Astrocyte of the hippocampus (primary cell): ENCODE measurements around the gene OARD1.

ENCODE experiments used
- DNase-seq: peaks from one replicate; pipeline ENCODE4 v3.0.0; 2011; ENCODE audit warnings: low read depth, low spot score

Gene OARD1

DNA sequence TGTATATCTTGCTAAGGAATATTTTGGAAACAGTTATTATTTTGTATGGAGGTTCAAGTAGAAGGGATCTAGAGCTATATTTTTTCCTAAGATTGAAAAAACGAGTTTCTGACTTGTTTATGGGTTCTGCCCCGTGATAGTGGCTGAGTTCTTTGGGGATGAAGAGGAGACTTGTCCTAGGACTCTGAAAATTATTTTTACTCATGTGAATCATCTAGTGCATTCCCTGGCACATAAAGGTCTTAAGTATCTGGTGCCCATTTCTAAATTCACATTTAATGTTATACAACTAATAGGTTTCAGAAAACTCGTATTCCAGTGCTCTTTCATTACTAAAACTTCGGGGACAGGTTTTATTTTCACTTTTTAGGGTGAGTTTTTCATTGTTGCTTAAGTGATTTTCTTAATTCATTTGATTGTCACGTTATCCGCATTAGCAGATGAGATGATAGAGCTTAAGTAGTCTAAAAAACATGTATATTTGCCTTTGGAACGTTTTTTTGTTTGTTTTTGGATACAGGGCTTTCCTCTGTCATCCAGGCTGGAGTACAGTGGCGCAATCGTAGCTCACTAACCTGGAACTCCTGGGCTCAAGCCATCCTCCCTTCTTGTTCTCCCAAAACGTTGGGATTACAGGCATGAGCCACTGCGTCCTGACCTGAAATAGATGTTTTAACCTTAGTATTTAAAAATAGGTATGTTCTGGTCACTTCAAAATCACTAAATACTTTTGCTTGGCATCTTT lies 2.7 kb upstream of the OARD1 start:
- DNase-seq = no peak

GRCh38 chr6:41073968-41074691 lies 2.0 kb upstream of the OARD1 start:
- DNase-seq = peak; percentile 32

DNA sequence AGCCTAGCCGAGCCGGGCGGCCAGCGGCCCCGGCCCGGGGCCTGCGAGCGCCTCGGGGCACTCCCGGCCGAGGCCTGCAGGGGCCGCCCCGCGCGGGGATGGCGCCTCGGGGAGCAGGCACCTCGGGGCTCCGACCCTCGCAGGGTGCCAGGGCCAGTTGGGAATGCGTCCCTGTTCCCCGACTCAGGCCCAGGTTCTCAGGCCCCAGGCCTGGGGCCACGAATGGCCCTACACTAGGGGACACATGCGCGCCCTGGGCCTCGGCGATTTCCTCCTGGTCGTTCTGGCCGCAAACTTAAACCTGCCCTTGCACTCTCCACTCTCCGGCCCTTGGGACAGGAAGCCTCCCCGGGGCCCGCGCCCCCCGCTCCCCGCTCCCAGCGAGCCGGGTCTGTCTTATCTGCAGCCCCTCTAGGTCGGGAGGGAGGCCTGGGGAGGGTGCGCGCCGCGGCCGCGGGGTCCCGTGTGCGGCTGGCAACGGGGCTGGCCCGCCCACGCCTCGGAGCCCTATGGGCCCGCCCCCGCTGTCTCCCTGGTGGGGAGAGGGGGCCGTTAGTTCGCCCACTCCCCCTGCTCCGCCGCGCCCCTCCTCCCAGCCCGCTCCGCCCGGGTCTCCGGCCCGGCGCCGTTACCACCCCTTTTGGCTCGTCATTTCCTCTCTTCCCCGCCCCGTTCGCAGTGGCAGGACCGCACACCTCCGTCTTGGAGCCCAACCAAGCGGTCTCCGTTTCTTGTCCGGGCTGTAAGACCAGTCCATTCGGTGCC lies 1.2 kb upstream of the OARD1 start:
- peak; percentile 90 for DNase-seq

- no peak for DNase-seq
Observed at GRCh38 chr6:41072836-41073202, 663 bp upstream of the OARD1 start, which contains the start of gene NFYA. NFYA (plus strand) TSS chr6:41072974; CDS start chr6:41079090, 6,116 bp downstream.

DNA sequence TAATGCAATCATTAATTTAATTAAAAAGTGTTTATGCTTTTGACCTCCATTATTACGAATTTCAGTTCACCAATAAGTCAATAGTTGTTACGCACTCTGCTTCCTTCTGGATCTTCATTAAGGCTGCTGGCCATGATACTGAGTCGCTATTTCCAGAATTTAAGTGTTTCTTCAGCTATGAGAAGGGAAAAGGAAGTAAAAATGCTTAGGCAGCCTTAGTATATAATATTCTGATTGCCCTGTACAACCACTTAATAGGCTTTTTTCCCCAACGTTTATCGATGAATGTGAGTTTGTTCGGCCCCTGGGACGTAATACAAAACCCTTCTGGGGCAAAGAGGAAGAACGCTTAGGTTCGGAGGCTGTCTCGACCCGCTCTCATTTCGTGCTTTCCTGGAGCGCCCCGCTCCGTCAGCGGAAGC lies 644 bp downstream of the OARD1 start:
- no peak for DNase-seq

DNA sequence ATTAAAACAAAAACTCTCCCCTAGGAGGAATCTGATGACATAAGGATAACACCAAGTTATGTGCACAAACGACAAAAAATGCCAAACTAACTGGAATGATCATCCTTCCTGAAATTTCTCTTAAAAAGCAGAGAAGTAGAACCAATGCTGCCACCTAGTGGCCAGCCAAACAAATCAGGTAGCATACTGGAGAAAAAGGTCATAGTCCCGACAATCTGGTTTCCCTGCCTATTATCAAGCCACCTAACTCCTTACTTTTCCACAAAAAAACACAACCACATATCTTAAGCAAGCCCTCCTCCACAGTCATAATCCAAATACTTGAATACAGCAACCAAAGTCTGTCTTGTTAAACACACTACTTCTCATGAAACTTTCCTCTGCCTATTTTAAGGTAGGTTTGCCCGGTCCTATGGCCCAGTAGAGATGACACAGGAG lies 5.3 kb downstream of the OARD1 start:
- peak; percentile 88 for DNase-seq

DNA sequence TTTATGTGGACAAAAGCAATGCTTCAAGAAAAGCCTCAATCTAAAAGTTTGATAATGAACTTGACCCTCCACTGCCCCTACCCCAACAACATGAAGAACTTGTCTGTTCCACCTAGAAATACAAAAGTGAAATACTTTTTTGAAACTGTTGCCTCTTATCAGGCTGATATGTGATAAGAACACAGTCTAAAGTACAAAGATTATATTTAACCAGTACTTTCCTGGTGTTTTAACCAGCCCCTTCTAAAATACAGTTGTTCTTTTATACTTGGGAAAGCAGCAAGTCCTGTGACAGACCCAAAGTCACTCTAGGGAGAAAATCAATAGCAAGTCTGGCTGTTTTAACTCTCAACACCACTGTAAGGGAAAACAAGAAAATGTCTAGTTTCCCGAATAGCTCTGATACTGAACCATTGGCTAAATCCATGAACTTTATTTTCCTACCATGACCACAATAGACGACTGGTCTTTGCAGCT lies 6.6 kb downstream of the OARD1 start:
- no peak for DNase-seq

DNA sequence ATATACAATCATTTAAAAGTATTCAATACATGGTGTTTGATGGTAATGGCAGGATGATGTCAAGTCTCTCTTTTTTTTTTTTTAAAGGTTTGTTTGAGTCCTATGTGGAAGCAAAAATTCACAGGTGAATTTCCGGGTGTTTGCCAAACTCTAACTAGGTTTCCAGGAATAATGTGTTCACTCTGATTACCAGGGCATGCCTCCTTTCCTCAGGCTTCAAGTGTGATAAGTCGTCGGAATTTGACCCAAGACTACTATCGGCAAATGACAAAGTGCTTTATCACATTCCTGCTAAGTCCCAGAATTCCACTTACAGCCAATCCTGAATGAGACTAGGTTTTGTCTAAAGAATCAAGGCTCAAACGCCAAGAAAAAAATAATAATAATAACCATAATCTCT lies 7.3 kb downstream of the OARD1 start:
- DNase-seq = no peak

GRCh38 chr6:41063884-41064285 lies 8.3 kb downstream of the OARD1 start:
- no peak for DNase-seq

- DNase-seq = no peak
Observed at GRCh38 chr6:41062056-41062455, 10.1 kb downstream of the OARD1 start.

DNA sequence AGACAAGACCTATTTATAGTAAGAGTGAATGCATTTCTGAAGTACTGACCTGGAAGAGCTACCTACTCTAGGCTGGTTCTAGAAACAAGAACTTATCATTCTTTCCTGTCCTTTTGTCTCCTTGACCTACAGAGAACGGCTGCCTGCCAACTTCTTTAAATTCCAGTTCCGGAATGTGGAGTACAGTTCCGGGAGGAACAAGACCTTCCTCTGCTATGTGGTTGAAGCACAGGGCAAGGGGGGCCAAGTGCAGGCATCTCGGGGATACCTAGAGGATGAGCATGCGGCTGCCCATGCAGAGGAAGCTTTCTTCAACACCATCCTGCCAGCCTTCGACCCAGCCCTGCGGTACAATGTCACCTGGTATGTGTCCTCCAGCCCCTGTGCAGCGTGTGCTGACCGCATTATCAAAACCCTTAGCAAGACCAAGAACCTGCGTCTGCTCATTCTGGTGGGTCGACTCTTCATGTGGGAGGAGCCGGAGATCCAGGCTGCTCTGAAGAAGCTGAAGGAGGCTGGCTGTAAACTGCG lies 10.9 kb downstream of the OARD1 start:
- no peak for DNase-seq

DNA sequence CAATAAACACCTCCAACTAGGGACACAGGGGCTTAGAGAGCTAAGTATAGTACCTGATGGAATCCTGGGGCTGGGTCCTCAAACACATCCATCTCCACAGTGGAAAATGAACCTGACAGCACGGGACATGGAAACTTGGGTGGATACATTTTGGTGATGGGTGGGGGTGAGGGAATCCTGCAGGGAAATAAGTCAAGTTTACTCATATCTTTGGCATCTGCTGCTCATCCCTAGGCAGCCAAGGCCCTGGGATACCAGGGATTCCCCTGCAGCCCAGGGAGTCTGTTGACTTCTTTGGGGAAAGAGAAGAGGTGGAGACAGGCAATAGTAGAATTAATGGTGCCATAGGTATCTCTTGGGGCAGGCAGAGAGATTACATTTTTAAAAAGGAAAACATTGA lies 12.6 kb downstream of the OARD1 start:
- DNase-seq = peak; percentile 46

DNA sequence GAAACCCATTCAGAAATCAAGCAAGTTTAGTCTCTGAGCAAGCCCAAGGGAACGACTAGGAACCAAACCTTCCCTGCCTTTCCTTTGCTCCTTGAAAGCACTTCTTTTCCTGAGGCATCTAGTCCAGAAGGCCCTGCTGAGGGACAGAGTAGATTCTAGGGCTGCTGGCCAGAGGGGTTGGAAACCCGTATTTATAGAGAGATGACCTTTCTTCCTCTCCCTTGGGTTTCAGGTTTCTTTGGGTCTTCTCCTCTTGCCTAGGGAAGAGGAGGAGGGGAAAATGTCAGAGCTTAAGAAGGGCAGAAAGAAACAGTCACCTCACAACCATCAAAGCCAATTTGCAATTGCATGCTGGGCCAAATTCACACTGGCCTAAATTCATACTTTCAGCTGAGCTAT lies 13.4 kb downstream of the OARD1 start:
- no peak for DNase-seq

DNA sequence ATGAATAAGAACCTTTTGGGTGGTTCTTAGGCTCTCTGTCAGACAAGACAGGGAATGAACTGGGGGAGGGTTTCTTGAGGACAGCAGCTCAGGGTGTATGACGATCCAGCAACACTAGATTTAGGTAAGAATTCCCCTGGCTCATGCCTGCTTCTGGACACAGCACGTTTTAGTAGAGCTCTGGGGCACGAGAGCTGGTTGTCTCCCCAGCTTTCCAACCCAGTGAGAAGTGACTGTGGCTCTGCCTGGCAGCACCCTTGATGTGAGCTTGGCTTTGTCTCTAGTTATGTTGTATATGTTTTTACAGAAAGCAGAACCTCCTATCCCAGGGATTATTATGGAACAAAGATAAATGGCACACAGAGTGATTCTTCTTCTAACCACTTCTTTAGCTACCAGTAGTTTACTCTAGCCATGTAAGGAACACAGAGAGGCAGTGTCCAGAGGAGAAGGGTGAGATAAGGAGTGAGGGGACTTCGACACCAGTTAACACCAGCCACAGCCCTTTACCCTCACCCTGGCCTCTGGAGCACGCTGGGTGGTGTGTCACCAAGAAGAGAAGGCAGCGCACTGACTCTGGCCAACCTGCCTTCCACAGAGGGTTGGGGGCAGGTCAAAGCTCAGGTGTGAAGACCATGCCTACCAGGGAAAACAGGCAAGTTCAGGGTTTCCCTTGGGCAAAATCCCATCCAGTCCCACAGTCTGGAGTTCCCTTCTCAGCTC lies 15.2 kb downstream of the OARD1 start:
- no peak for DNase-seq

DNA sequence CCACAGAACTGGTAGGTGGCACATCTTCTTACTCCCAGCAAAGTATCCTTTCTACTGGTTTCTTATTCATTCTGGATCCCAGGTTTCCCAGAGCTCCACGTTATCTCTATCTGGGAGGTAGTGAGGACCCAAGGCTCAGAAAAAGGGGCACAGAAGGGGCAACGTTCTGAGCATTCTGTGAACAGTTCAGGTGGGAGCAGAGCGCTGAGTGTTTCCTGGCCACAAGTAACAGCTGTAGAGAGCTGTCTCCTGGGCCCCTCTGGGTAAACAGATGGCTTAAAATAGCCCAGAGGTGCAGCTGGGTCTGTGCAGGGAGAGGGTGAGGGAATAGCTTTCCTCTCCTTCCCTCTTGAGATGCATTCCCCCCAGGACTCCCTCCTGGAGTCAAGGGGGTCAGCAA lies 17.0 kb downstream of the OARD1 start:
- DNase-seq = no peak

DNA sequence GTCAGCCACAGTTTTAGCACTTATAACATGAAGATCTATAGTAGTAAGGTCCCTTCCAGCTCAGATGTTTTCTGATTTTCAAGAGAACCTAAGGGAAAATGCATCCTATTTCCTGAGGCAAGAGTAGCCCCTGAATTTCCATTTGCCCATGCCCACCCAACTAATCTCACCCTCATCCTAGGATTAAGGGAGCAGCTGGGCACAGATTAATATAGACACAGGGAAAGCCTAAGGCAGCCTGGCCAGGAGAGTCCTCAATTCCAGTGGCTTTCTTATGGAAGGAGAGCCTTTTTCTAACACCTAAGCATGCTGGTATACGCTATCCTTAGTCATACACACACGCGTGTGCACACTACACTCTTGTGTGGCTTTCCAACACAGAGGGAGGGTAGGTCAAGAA lies 17.6 kb downstream of the OARD1 start:
- DNase-seq = no peak

DNA sequence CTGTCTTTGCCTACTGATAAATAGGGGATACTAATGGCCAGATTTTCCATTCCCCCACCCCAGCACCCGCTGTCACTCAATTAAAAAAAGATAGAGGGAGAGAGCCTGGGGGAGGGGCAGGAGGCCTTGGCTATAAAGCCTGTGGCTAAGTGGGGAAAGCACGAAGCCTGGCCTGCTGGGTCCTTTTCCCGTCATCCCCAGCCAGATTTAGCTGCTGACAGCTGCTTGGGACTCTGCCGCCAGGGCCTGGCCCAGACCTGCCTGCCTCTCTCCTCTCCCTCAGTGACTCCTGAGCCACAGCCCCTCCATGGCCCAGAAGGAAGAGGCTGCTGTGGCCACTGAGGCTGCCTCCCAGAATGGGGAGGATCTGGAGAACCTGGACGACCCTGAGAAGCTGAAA lies 19.1 kb downstream of the OARD1 start, which contains the start of gene APOBEC2:
Gene APOBEC2 (plus strand): TSS at position 162 of the 400 bp plus-strand sequence. CDS start 146 bp downstream, at position 308.
- DNase-seq = no peak

GRCh38 chr6:41051873-41052272 lies 20.3 kb downstream of the OARD1 start:
- no peak for DNase-seq

- DNase-seq = no peak
Observed at GRCh38 chr6:41050536-41050935, 21.6 kb downstream of the OARD1 start.

- no peak for DNase-seq
Observed at GRCh38 chr6:41049955-41050354, 22.2 kb downstream of the OARD1 start.

- DNase-seq = no peak
Observed at GRCh38 chr6:41049521-41049920, 22.6 kb downstream of the OARD1 start.
